NCI-H1417 treated with DMSO at 0.1 percent for 48 hours (cell line): ENCODE data around the gene SIK2.
"Not testable (repeated sequence)": the region's sequence is repeated elsewhere in the genome, so short reads cannot be mapped to it uniquely, and the experiment has no call there.

Experiments used
- DNase-seq: peaks from one replicate; lab custom pipeline; 2025; lab: John Stamatoyannopoulos, UW

Gene SIK2

GRCh38 chr11:111627591-111627990, 25.3 kb downstream of the SIK2 start:
- DNase-seq, result no peak

- DNase-seq, result no peak
These were observed 27.2 kb downstream of the SIK2 start for GRCh38 chr11:111629499-111629898.

GRCh38 chr11:111631024-111631665, 28.9 kb downstream of the SIK2 start:
- DNase-seq, result no peak

DNA sequence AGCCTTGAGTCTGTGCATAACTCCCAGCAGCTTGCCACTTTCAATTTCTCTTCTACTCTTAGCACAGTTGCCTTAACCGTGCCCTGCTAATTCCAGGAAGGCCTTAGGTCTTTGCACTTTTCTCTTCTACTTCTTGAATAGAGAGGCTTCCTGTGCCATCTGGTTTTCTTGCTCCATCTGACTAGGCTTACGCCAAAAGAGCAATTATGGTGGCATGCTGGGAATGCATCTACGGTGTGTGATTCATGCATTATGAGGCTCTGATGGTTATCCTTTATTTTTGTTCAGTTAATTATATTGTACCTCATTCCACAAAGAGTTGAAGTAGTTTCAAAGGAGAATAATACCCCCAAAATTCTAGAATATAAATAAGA, 29.4 kb downstream of the SIK2 start:
- DNase-seq, result no peak

- DNase-seq, result no peak
These were observed 30.4 kb downstream of the SIK2 start for GRCh38 chr11:111632516-111633220.

GRCh38 chr11:111633248-111633647, 31.0 kb downstream of the SIK2 start:
- DNase-seq, result no peak

DNA sequence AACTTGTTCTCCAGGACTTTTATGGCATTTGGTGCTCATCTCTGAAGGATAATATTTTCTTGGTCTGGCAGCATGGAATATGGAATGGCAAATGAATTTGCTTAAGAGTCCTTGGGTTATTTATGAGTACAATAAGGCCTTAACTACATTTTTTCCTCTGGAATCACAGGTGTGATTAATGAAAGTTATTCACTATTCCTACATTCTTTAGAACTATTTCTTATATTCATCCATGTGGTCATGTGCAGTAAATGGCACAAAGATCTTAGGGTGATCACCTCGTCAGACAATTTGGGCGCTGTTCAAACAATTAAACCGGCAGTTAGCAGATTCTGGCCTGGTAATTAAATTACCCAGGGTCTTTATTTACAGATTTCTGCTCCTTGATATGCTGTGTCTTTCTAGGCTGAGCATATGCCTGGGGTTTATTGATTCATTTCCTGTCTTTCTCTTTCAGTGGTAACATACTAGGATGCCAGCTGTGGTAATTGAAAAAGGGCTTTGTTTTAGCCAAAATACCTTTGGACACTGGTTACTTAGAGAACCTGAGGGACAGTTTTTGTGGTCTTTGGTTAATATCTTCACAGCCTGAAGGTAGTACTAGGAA, 31.6 kb downstream of the SIK2 start:
- no peak for DNase-seq

DNA sequence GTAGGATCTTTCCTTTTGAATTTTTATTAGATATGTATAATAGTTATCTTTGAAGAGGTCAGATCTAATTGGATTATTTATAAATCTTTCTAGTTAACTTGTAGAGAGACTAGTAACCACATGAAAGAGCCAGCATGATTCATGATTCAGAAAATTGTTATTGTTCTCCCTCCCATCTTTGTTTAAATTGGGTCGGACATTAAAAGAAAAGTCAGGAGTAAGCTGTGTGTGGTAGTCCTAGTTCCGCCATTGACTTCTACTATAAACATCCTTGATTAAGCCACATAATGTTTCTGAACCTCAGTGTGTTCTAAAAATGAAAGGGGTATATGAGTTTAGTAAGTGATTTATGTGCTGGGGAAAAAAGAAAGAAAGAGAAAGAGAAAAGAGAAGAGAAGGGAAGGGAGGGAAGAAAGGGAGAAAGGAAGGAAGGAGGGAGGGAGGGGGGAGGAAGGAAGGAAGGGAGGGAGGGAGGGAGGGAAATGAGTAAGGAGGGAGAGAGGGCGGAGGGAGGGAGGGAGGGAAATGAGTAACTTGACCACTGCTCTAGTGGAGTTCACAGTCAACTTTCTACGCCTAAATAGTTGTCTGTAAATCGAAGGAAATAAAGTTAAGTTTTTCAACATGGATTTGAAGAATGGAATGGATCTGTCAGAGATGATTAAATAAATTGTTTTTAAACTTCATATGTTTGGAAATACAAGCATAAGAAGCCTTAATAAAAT, 32.9 kb downstream of the SIK2 start:
- no peak for DNase-seq

GRCh38 chr11:111635706-111636045, 33.4 kb downstream of the SIK2 start:
- no peak for DNase-seq

DNA sequence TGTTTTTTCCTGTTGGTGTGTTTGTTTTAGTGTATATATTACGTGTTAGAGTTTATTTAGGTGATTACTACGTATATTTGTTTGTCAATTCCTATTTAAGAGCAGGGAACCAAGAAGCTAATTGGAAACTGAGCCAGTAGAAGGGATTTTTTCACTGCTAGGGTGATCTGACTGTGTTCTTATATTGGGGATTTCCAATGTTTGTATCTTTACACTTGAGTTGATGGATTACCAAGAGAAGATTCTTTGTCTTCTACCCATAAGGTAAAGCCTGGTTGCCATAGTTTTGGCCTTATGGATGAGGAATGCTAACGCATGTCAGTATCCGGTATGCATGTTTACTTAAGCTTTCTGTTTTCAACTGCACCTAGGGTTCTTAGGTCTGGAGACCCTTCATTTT, 35.6 kb downstream of the SIK2 start:
- no peak for DNase-seq

- no peak for DNase-seq
These were observed 37.1 kb downstream of the SIK2 start for GRCh38 chr11:111639226-111639925.

- DNase-seq, result no peak
These were observed 39.2 kb downstream of the SIK2 start for GRCh38 chr11:111641339-111642015.

GRCh38 chr11:111642542-111642941, 40.3 kb downstream of the SIK2 start:
- DNase-seq, result no peak

- DNase-seq, result no peak
These were observed 42.7 kb downstream of the SIK2 start for GRCh38 chr11:111644922-111645321.

DNA sequence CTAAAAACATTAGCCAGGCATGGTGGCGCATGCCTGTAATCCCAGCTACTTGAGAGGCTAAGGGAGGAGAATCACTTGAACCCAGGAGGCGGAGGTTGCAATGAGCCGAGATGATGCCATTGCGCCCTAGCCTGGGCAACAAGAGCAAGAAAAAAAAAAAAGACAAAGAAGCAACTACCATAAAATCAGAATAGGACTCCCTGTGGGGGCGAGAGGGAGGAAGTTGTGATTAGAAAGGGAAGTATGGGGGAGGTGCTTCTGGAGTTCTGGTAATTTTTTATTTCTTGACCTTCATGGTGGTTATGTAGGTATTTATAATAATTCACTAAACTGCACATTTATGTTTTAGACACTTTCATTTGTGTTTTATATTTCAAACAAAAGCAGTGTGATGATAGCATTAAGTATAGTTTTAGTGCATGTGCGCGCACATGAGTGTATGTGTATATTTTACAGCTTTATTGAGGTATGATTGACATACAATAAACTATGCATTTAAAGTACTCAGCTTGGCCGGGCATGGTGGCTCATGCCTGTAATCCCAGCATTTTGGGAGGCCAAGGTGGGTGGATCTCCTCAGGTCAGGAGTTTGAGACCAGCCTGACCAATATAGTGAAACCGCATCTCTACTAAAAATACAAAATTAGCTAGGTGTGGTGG, 43.5 kb downstream of the SIK2 start:
- DNase-seq, result no peak

- not testable (repeated sequence) for DNase-seq
These were observed 49.1 kb downstream of the SIK2 start for GRCh38 chr11:111651336-111651735.

DNA sequence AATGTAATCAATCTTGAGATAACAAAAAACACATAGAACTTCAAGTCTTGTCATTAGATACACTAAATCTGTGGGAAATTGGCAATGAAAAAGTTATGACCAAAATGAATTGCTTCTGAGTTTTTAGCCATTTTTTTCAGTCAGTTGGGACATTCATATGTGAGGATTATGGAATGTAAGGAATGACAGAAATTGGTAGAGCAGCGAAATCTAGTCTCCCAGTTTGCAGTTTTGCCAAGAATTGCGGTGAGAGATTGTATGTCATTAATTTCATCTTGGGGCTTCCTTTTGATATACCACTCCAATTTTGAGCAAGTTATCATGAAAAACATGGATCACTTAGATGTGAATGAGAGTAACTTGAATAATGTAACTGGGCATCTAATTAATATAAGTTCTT, 49.9 kb downstream of the SIK2 start:
- no peak for DNase-seq

- no peak for DNase-seq
These were observed 52.4 kb downstream of the SIK2 start for GRCh38 chr11:111654601-111655000.

- DNase-seq, result no peak
These were observed 53.7 kb downstream of the SIK2 start for GRCh38 chr11:111655924-111656323.

DNA sequence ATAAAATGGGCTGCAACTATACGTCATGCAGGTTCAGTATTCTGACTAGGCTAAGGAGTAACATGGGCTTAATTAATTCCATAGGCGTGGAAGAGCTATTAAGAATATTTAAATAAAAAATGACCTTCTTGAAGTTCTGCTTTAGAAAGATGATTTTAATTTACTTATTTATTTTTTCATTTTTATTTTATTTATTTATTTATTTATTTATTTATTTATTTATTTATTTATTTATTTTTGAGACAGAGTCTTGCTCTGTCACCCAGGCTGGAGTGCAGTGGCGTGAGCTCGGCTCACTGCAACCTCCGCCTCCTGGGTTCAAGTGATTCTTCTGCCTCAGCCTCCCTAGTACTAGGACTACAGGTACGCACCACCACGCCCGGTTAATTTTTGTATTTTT, 55.7 kb downstream of the SIK2 start:
- DNase-seq, result not testable (repeated sequence)

GRCh38 chr11:111658493-111658892, 56.2 kb downstream of the SIK2 start:
- not testable (repeated sequence) for DNase-seq
